ENCODE data around the gene SLC38A1. TPM values are rescaled to one million over a fixed set of nuclear protein-coding genes. Genes with fewer than 3 reads are reported as not detected.
A peak's percentile ranks its signal among the peaks of the same experiment; 100 is the strongest.

Gene SLC38A1
- total and polyA plus RNA-seq, 2 donors from 2014 or later: 13.3 to 124 TPM

DNA sequence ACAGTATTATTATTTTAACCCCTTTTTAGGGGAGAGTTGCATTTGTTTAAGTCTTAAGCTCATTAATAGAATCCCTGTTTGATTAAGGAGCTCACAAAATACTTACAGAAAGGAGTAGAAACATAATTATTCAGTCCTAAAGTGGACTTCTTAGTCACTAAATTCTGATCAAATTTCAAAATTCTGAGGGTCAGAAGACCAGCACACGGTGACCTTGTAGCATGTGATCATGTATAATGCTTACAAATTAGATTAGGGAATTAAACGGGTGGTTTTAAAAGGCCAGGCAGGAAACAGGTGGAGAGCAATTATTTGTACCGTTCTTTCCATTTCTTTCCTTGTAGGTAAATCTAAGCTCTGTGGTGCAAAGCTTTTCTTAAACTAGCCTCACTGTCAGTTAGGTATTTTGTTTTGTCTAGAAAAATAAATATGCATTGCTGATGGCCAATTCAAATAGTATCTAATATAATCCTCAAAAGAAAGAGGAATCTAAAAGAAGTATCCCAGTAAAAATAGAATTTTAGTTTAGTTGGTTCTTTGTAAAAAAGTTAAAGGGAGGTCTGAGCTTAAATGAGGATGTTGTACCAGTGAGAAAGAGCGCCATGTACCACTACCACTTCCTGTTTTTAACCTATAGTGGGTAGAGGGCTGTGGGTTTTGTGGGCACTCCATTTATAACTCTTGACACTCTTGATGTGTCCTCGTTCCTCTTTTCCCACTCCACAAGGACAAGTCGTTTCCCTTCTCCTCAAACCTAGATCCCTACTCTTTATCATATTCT is 51.1 kb downstream of the SLC38A1 start:
- Histone ChIP-seq H3K4me1 (ENCODE audit: control insufficient read depth in 2 of 3, insufficient read depth in 2 of 3, low read depth in 1 of 3, low read length in 3 of 3) (peaks cover 0 to 5% (median 0%) of the 10 kb centered on the region in 3 donors), H3K27ac (ENCODE audit: low read depth in 2 of 2, low read length in 2 of 2) (peak overlapping the region in 1 of 2 donors; percentile 3), H3K27me3 (ENCODE audit: control insufficient read depth, insufficient read depth, low read length) (no peaks in the 10 kb centered on the region), H3K9ac (ENCODE audit: low read length in 3 of 3) (no peak overlapping the region), H3K4me3 (ENCODE audit: low read length in 3 of 3) (no peak overlapping the region), H3K36me3 (ENCODE audit: control insufficient read depth in 2 of 3, insufficient read depth in 3 of 3, low read length in 3 of 3) (no peaks in the 10 kb centered on the region), H3K9me3 (ENCODE audit: control insufficient read depth in 2 of 3, insufficient read depth in 1 of 3, low read length in 3 of 3) (no peaks in the 10 kb centered on the region)
- DNase-seq (no peak), FAIRE-seq (no peak)
- TF ChIP-seq, protein P1, sequence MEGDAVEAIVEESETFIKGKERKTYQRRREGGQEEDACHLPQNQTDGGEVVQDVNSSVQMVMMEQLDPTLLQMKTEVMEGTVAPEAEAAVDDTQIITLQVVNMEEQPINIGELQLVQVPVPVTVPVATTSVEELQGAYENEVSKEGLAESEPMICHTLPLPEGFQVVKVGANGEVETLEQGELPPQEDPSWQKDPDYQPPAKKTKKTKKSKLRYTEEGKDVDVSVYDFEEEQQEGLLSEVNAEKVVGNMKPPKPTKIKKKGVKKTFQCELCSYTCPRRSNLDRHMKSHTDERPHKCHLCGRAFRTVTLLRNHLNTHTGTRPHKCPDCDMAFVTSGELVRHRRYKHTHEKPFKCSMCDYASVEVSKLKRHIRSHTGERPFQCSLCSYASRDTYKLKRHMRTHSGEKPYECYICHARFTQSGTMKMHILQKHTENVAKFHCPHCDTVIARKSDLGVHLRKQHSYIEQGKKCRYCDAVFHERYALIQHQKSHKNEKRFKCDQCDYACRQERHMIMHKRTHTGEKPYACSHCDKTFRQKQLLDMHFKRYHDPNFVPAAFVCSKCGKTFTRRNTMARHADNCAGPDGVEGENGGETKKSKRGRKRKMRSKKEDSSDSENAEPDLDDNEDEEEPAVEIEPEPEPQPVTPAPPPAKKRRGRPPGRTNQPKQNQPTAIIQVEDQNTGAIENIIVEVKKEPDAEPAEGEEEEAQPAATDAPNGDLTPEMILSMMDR (IDR thresholded peaks at IDR 0.05; ENCODE audit: borderline replicate concordance, extremely low read depth, insufficient read depth): no peak
- intact Hi-C loops (cut with DNase I): no loop called here

DNA sequence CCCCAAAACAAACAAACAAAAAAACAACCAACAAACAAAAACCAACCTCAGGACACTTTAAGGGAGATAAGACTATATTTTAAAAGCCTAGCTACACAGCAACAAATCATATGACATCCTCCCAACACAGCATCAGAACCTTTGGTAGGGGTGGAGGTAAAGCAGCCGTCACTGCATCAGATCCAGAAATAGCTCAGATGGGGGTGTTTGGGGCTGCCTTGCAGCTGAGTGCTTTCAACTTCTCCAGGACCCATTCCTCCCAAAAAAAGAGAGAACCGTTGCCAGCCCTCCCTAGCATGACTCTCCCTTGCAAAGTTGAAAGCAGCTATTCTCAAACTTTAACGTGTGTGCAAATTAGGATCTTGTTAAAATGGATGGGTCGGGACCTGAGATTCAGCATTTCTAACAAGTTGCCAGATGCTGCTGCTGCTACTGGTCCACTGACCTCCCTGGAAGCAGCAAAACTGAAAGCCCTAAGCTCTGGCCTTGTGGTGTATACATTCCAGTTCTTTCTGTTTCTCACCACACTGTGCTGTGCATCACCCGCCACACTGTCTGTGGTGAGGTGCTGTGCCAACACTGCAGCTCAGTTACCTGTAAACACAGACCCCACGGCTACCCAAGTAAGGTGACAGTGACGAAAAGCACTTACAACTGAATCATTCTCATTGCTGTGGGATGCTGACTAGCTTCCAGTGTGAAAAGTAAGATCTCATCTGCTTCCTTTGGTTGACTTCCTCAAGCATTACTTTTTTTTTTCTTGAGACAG is 54.0 kb downstream of the SLC38A1 start:
- no peak for FAIRE-seq
- TF ChIP-seq, protein P1 (IDR thresholded peaks at IDR 0.05; ENCODE audit: borderline replicate concordance, extremely low read depth, insufficient read depth): no peak
- Histone ChIP-seq H3K4me1 (ENCODE audit: control insufficient read depth in 2 of 3, insufficient read depth in 2 of 3, low read depth in 1 of 3, low read length in 3 of 3) (peaks cover 0 to 5% (median 0%) of the 10 kb centered on the region in 3 donors), H3K27me3 (ENCODE audit: control insufficient read depth, insufficient read depth, low read length) (no peaks in the 10 kb centered on the region), H3K4me3 (ENCODE audit: low read length in 3 of 3) (no peak overlapping the region), H3K27ac (ENCODE audit: low read depth in 2 of 2, low read length in 2 of 2) (no peak overlapping the region), H3K36me3 (ENCODE audit: control insufficient read depth in 2 of 3, insufficient read depth in 3 of 3, low read length in 3 of 3) (no peaks in the 10 kb centered on the region), H3K9me3 (ENCODE audit: control insufficient read depth in 2 of 3, insufficient read depth in 1 of 3, low read length in 3 of 3) (no peaks in the 10 kb centered on the region), H3K9ac (ENCODE audit: low read length in 3 of 3) (no peak overlapping the region)
- peak in 1 of 5 donors; percentile 62 for DNase-seq
- intact Hi-C loops (cut with DNase I): no loop called here

DNA sequence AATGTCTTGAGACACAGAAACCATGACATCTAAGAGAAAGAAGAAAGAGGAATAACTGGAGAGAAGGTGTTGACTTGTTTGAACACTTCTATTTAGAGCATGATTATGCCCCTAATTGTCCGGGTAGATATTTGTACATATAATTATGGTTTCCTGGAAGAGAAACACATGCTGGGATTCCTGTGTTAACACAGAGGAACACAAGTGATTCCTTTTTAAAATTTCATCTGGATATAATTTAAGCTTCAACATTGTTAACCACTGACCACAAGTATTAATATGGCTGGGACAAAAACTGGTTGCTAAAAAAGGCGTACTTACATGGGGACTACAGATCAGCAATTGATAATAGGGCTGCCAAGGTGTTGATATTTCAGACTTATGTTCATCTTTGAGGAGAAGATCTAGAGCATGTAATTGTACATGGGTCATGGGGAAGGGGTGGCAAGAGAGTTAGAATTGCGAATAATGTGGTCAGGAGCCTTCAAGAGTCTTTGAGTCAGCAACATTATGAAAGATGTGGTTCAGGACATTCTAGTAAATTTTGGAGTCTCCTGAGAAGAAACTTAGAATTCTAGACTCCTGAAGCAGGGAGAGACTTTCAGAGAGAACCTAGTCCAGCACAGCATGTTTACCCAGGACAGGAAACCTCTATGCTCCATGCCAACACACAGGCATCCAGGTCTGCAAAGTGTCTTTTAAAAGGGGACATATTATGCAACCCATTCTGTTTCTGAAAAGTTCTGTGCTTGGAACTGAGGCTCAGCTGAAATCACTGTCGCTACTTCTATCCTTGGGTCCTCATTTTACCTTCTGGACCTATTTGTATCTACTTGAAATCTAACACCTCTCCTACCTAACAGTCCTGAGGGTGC is 56.5 kb downstream of the SLC38A1 start:
- DNase-seq: no peak
- TF ChIP-seq, protein P1 (IDR thresholded peaks at IDR 0.05; ENCODE audit: borderline replicate concordance, extremely low read depth, insufficient read depth): no peak
- H3K4me3 ChIP-seq (ENCODE audit: low read length in 3 of 3): no peak overlapping the region
- intact Hi-C loops (cut with DNase I): no loop called here
- H3K4me1 ChIP-seq (ENCODE audit: control insufficient read depth in 2 of 3, insufficient read depth in 2 of 3, low read depth in 1 of 3, low read length in 3 of 3): no peaks in the 10 kb centered on the region
- H3K27ac ChIP-seq (ENCODE audit: low read depth in 2 of 2, low read length in 2 of 2): no peak overlapping the region
- no peak for FAIRE-seq
- no peaks in the 10 kb centered on the region for H3K27me3 ChIP-seq (ENCODE audit: control insufficient read depth, insufficient read depth, low read length)
- no peaks in the 10 kb centered on the region for H3K9me3 ChIP-seq (ENCODE audit: control insufficient read depth in 2 of 3, insufficient read depth in 1 of 3, low read length in 3 of 3)
- H3K36me3 ChIP-seq (ENCODE audit: control insufficient read depth in 2 of 3, insufficient read depth in 3 of 3, low read length in 3 of 3): no peaks in the 10 kb centered on the region
- H3K9ac ChIP-seq (ENCODE audit: low read length in 3 of 3): no peak overlapping the region
